Measurements from ENCODE around the gene FSCN2. TPM values are rescaled to one million over a fixed set of nuclear protein-coding genes. Genes with fewer than 3 reads are reported as not detected.

The FSCN2 gene
- total RNA-seq, 1 experiment from 2014 or later, result 1.6 TPM

GRCh38 chr17:81499601-81499970 is 28.6 kb upstream of the FSCN2 start:
- H3T11ph ChIP-seq (ENCODE audit: low read length), result no peak overlapping the region
- H2BK12ac ChIP-seq (ENCODE audit: insufficient read length, low read depth, low read length), result no peak overlapping the region
- H4K5ac ChIP-seq (ENCODE audit: insufficient read length, low read depth, low read length), result no peak overlapping the region
- H3K4ac ChIP-seq (ENCODE audit: low read depth, low read length), result no peak overlapping the region
- H2BK20ac ChIP-seq (ENCODE audit: low read depth, low read length, poor library complexity, severe bottlenecking), result no peak overlapping the region
- H4K20me1 ChIP-seq (ENCODE audit: control insufficient read depth, insufficient read depth, insufficient read length), result no peaks in the 10 kb centered on the region
- no peak overlapping the region for H3K23ac ChIP-seq (ENCODE audit: insufficient read length, low read depth, low read length)
- Mint-ChIP-seq H3K27me3 (ENCODE audit: low read depth) (peaks cover 17% of the 10 kb centered on the region), H3K27ac (no peak overlapping the region), H3K9me3 (no peaks in the 10 kb centered on the region), H3K4me1 (peaks cover 5 to 7% of the 10 kb centered on the region in 2 experiments), H3K4me3 (no peak overlapping the region), H3K36me3 (ENCODE audit: insufficient read depth in 1 of 3, low read depth in 3 of 3) (no peaks in the 10 kb centered on the region)
- no peak overlapping the region for H4K8ac ChIP-seq (replicated peaks; ENCODE audit: insufficient read length, low read depth, low read length)
- H2BK5ac ChIP-seq (ENCODE audit: insufficient read length, low read length), result no peak overlapping the region
- no peak overlapping the region for H3K27ac ChIP-seq (ENCODE audit: insufficient read length, low read depth, low read length)
- DNase-seq, result no peak
- H3K79me1 ChIP-seq (ENCODE audit: insufficient read depth, low read depth, low read length, poor library complexity, severe bottlenecking), result no peaks in the 10 kb centered on the region
- TF ChIP-seq CTCF (conservative IDR thresholded peaks at IDR 0.05), result no peak
- H2BK15ac ChIP-seq (ENCODE audit: low read depth, low read length), result no peak overlapping the region
- H3K4me1 ChIP-seq (ENCODE audit: insufficient read depth, low read length), result no peaks in the 10 kb centered on the region
- H3K4me2 ChIP-seq (ENCODE audit: insufficient read depth, insufficient read length, low read length), result no peak overlapping the region
- H3K23me2 ChIP-seq (ENCODE audit: insufficient read length, low read depth, low read length, poor library complexity, severe bottlenecking), result no peaks in the 10 kb centered on the region
- H3K14ac ChIP-seq (ENCODE audit: insufficient read depth, low read length), result no peak overlapping the region
- H3K18ac ChIP-seq (ENCODE audit: insufficient read length, low read depth, low read length), result no peak overlapping the region
- no peak overlapping the region for H2AK5ac ChIP-seq (ENCODE audit: insufficient read length, low read length)
- H3K27me3 ChIP-seq (ENCODE audit: insufficient read depth, low read length), result no peaks in the 10 kb centered on the region
- WGBS (ENCODE audit: extremely low coverage, insufficient read length, low lambda C conversion rate), result no CpG with 5 or more reads among the region's 12 CpGs
- no peak overlapping the region for H3K9ac ChIP-seq (ENCODE audit: extremely low read depth, insufficient read length, low read length)
- H3K56ac ChIP-seq (ENCODE audit: insufficient read length, low read depth, low read length), result no peak overlapping the region
- H4K91ac ChIP-seq (ENCODE audit: insufficient read length, low read depth, low read length), result no peak overlapping the region
- H3K9me3 ChIP-seq (ENCODE audit: control insufficient read depth, low read depth, low read length), result no peaks in the 10 kb centered on the region
- no peak overlapping the region for H2BK120ac ChIP-seq (ENCODE audit: low read depth, low read length, poor library complexity, severe bottlenecking)
- no peak overlapping the region for H2AFZ ChIP-seq (ENCODE audit: low read length)
- H3K79me2 ChIP-seq (ENCODE audit: insufficient read depth, low read length), result no peaks in the 10 kb centered on the region
